A673 (cell line): ENCODE data around the gene DCHS1. TPM values are rescaled to one million over a fixed set of nuclear protein-coding genes. Genes with fewer than 3 reads are reported as not detected.

Experiments used
- BruUV-seq: library from RNA; stranded (reverse); fragments of 400-500 nt; replicated peaks from 2 replicates; lab custom pipeline; 2021; lab: Mats Ljungman, UMichigan
- CTCF ChIA-PET: fragments of 300-600 bp; sonication (Branson Sonifier 250); formaldehyde crosslinking; loops from one replicate; lab custom pipeline; 2022; ENCODE audit warnings: antibody characterized with exemption; lab: Charles Lee
- POLR2A ChIA-PET: fragments of 300-600 bp; sonication (Branson Sonifier 250); formaldehyde crosslinking; loops from one replicate; lab custom pipeline; 2022; ENCODE audit warnings: antibody characterized with exemption; ENCODE audit not compliant: low non-redundant PET; lab: Charles Lee
- DNase-seq: peaks from one replicate; pipeline ENCODE4 v3.0.0-alpha.2; 2015; ENCODE audit warnings: low spot score
- H3K27ac ChIP-seq: fragments of 200-600 bp; sonication (generic); 2 replicates; pipeline ENCODE4 v1.5.1; 2016; ENCODE audit warnings: mixed run types, low read depth, mild to moderate bottlenecking, mixed read lengths, antibody characterized with exemption, low read length; ENCODE audit not compliant: poor library complexity, severe bottlenecking
- H3K27me3 ChIP-seq: fragments of 200-600 bp; sonication (generic); replicated peaks from 2 replicates; pipeline ENCODE4 v1.6.1; 2017; ENCODE audit warnings: mixed run types, low read depth, mild to moderate bottlenecking, mixed read lengths, antibody characterized with exemption, low read length; ENCODE audit not compliant: insufficient read depth, poor library complexity
- H3K36me3 ChIP-seq: fragments of 200-600 bp; sonication (generic); 2 replicates; pipeline ENCODE4 v1.6.1; 2016; ENCODE audit warnings: mixed run types, mild to moderate bottlenecking, mixed read lengths, antibody characterized with exemption, low read length; ENCODE audit not compliant: insufficient read depth, poor library complexity, severe bottlenecking
- H3K4me1 ChIP-seq: fragments of 200-600 bp; sonication (generic); 2 replicates; pipeline ENCODE4 v1.6.1; 2017; ENCODE audit warnings: mixed run types, mild to moderate bottlenecking, mixed read lengths, antibody characterized with exemption, low read length; ENCODE audit not compliant: insufficient read depth, poor library complexity, severe bottlenecking
- H3K4me3 ChIP-seq: fragments of 200-600 bp; sonication (generic); 2 replicates; pipeline ENCODE4 v1.5.1; 2016; ENCODE audit warnings: low read depth, mixed run types, mild to moderate bottlenecking, mixed read lengths, low read length; ENCODE audit not compliant: poor library complexity, severe bottlenecking
- H3K9me3 ChIP-seq: fragments of 200-600 bp; sonication (generic); 2 replicates; pipeline ENCODE4 v1.6.1; 2016; ENCODE audit warnings: mixed run types, low read depth, mild to moderate bottlenecking, mixed read lengths, antibody characterized with exemption, low read length; ENCODE audit not compliant: poor library complexity, severe bottlenecking
- CTCF ChIP-seq: fragments of 300-800, 200-600 bp; sonication (generic); conservative IDR thresholded peaks from 2 replicates; pipeline ENCODE4 v1.5.1; 2017; ENCODE audit warnings: low read depth, mild to moderate bottlenecking, antibody characterized with exemption, low read length, moderate library complexity, mixed read lengths
- EZH2 ChIP-seq: fragments of 200-600 bp; sonication (generic); IDR thresholded peaks from 2 replicates; pipeline ENCODE4 v1.6.1; 2017; ENCODE audit warnings: borderline replicate concordance, low read depth, mild to moderate bottlenecking, mixed read lengths, antibody characterized with exemption, low read length; ENCODE audit not compliant: poor library complexity, severe bottlenecking
- intact Hi-C: fragments of 100-400 bp; cut with micrococcal nuclease; formaldehyde crosslinking; loops from one replicate; pipeline ENCODE4 v1.10.0; 2022; ENCODE audit not compliant: unreplicated experiment
- total RNA-seq: library from RNA; stranded (reverse); gene quantifications from 2 replicates; pipeline ENCODE4 v1.2.3, GENCODE V29; 2021

Gene DCHS1
- total RNA-seq, 1 experiment from 2014 or later = 17.6 TPM

DNA sequence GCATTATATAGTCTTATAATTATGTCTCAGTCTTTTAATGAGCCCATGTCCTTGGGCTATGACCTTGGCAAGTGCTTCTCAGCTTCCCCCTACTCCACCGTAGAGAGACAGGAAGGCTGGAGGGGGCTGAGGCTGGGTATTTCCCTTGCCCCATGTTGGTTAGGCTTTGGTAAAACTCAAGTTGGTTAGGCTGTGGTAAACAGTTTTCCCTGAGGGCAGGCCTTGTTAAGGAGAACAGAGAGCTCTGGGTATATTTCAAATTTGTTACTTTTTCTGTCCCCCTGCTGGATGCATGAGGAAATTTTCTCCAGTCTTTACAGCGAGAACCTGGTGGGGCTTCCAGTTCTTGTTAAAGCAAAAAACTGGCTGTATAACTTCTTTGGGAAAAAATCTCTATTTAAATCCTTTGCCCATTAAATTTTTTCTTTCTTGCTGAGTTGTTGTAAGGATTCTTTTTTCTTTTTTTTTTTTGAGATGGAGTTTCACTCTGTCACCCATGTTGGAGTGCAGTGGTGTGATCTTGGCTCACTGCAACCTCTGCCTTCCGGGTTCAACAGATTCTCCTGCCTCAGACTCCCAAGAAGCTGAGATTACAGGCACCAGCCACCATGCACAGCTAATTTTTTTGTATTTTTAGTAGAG, 12.2 kb upstream of the DCHS1 start:
- POLR2A ChIA-PET = no interaction called here

GRCh38 chr11:6666302-6667183, 10.9 kb upstream of the DCHS1 start:
- Histone ChIP-seq H3K36me3 (no peaks in the 10 kb centered on the region), H3K4me1 (no peaks in the 10 kb centered on the region), H3K4me3 (no peak overlapping the region), H3K27ac (no peak overlapping the region), H3K9me3 (no peaks in the 10 kb centered on the region), H3K27me3 (no peaks in the 10 kb centered on the region)
- no peak for TF ChIP-seq EZH2
- TF ChIP-seq CTCF = no peak
- ChIA-PET CTCF (interaction anchor here (1.4 kb wide), 1 partner anchor 135 kb away, joined by 10 read pairs; no protein-coding TSS in a partner anchor), POLR2A (no interaction called here)
- BruUV-seq = no TSS peak
- DNase-seq = no peak
- intact Hi-C loops = no loop called here

More for the DNA sequence above, 12.2 kb upstream of the DCHS1 start:
- Histone ChIP-seq H3K36me3 (no peaks in the 10 kb centered on the region), H3K27ac (no peak overlapping the region), H3K9me3 (no peaks in the 10 kb centered on the region), H3K4me1 (no peaks in the 10 kb centered on the region), H3K27me3 (no peaks in the 10 kb centered on the region), H3K4me3 (no peak overlapping the region)
- no TSS peak for BruUV-seq
- peak; percentile 72 for DNase-seq
- intact Hi-C loops = no loop called here
- TF ChIP-seq EZH2 = no peak
- peak; percentile 65 for TF ChIP-seq CTCF
- CTCF ChIA-PET = interaction anchor here (0.7 to 1.4 kb wide), 2 partner anchors 136 to 289 kb away, joined by 3 to 10 read pairs; no protein-coding TSS in a partner anchor

DNA sequence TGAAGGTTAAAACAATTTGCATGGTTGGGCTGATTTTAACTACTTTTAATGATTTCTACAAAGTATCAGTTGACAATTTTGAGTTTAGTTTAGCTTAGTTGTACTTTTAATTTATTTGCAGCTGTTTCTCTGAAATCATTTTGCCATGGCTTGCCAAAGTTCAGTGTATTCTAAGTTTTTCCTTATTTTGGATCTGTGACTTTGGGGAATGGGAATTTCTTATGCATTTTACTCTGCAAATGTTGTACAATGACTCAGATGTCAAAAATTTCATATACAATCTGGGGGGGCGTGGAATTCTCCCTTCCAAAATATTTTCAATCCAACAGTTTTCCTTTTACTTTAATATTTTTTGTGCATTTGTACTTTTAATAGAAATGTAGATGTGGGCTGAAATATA, 8.9 kb upstream of the DCHS1 start:
- H3K27me3 ChIP-seq = no peaks in the 10 kb centered on the region
- no peak for DNase-seq
- no peaks in the 10 kb centered on the region for H3K4me1 ChIP-seq
- TF ChIP-seq CTCF = no peak
- TF ChIP-seq EZH2 = no peak
- no TSS peak for BruUV-seq
- no peaks in the 10 kb centered on the region for H3K36me3 ChIP-seq
- ChIA-PET CTCF (no interaction called here), POLR2A (no interaction called here)
- no peak overlapping the region for H3K27ac ChIP-seq
- intact Hi-C loops = no loop called here
- H3K4me3 ChIP-seq = no peak overlapping the region
- H3K9me3 ChIP-seq = no peaks in the 10 kb centered on the region
